Endothelial cell of umbilical vein (primary cell): Measurements from ENCODE around the gene SYNDIG1. TPM values are rescaled to one million over a fixed set of nuclear protein-coding genes. Genes with fewer than 3 reads are reported as not detected.

Experiments used
- BruUV-seq: library from RNA; stranded (reverse); fragments of 400-500 nt; replicated peaks from 2 replicates; lab custom pipeline; 2021; lab: Mats Ljungman, UMichigan
- CTCF ChIA-PET: fragments of 300-600, 350-600 bp; sonication (Branson Sonifier 250); formaldehyde crosslinking; loops from one replicate; lab custom pipeline; 2021; ENCODE audit warnings: antibody characterized with exemption, inconsistent platforms; lab: Charles Lee
- POLR2A ChIA-PET: fragments of 300-600, 350-600 bp; sonication (Branson Sonifier 250); formaldehyde crosslinking; loops from one replicate; lab custom pipeline; 2021; ENCODE audit warnings: antibody characterized with exemption, inconsistent platforms; lab: Charles Lee
- DNase-seq: peaks from one replicate; pipeline ENCODE4 v3.0.0-alpha.2; 2011; ENCODE audit warnings: low read depth, low spot score
- FAIRE-seq: peaks from 2 replicates; lab custom pipeline; 2011; peaks lifted over from hg19 to GRCh38; lab: Jason Lieb, UNC
- H2AFZ ChIP-seq: 2 replicates; pipeline ENCODE4 v1.6.0; 2012; ENCODE audit warnings: low read depth, low read length, control low read depth, inconsistent platforms
- H3K27ac ChIP-seq: 2 replicates; pipeline ENCODE4 v1.5.1; 2011; ENCODE audit warnings: low read depth, mild to moderate bottlenecking, control low read depth, low read length, moderate library complexity; ENCODE audit not compliant: insufficient read depth
- H3K27me3 ChIP-seq, 2 experiments: 2 replicates each; pipeline versions ENCODE4 v1.6.0 to v1.6.1; 2011; ENCODE audit warnings: low read length in 2 of 2, mixed read lengths in 1 of 2; ENCODE audit not compliant: control insufficient read depth in 2 of 2, insufficient read depth in 2 of 2
- H3K36me3 ChIP-seq, 2 experiments: 2 replicates in 1 of 2; 3 replicates in 1 of 2; pipeline ENCODE4 v1.5.1; 2011; ENCODE audit warnings: low read length in 2 of 2, mild to moderate bottlenecking in 1 of 2, moderate library complexity in 1 of 2; ENCODE audit not compliant: control insufficient read depth in 2 of 2, insufficient read depth in 2 of 2; ENCODE audit errors: extremely low read depth in 1 of 2
- H3K4me1 ChIP-seq: 3 replicates; pipeline ENCODE4 v1.5.1; 2011; ENCODE audit warnings: mild to moderate bottlenecking, low read length; ENCODE audit not compliant: control insufficient read depth, insufficient read depth; ENCODE audit errors: extremely low read depth
- H3K4me2 ChIP-seq: 2 replicates; pipeline ENCODE4 v1.6.1; 2011; ENCODE audit warnings: low read length, control low read depth, mixed read lengths; ENCODE audit not compliant: insufficient read depth
- H3K4me3 ChIP-seq, 3 experiments: fragments of 200-600 bp in 1 of 3; sonication (generic), shearing (Covaris generic) in 1 of 3; replicated peaks in 1 of 3; 2 replicates each; pipeline ENCODE4 v1.5.1; 2011 to 2016; ENCODE audit warnings: control low read depth in 3 of 3, low read length in 3 of 3, mild to moderate bottlenecking in 2 of 3, inconsistent platforms in 1 of 3, low read depth in 1 of 3, moderate library complexity in 1 of 3; ENCODE audit not compliant: insufficient read depth in 1 of 3
- H3K79me2 ChIP-seq: 2 replicates; pipeline ENCODE4 v1.6.0; 2012; ENCODE audit warnings: low read length, inconsistent platforms; ENCODE audit not compliant: control insufficient read depth, insufficient read depth
- H3K9ac ChIP-seq: replicated peaks from 2 replicates; pipeline ENCODE3; 2011; ENCODE audit warnings: low read length, control low read depth; ENCODE audit not compliant: insufficient read depth; ENCODE audit errors: extremely low read depth
- H3K9me1 ChIP-seq: replicated peaks from 3 replicates; pipeline ENCODE4 v1.6.0; 2011; ENCODE audit warnings: mild to moderate bottlenecking, low read length; ENCODE audit not compliant: control insufficient read depth, insufficient read depth; ENCODE audit errors: extremely low read depth
- H3K9me3 ChIP-seq: replicated peaks from 2 replicates; pipeline ENCODE4 v1.5.1; 2012; ENCODE audit warnings: low read length, inconsistent platforms; ENCODE audit not compliant: control insufficient read depth, insufficient read depth
- H4K20me1 ChIP-seq: replicated peaks from 2 replicates; pipeline ENCODE3; 2011; ENCODE audit warnings: mild to moderate bottlenecking, low read length; ENCODE audit not compliant: control insufficient read depth, insufficient read depth; ENCODE audit errors: extremely low read depth
- CTCF ChIP-seq, 2 donors: IDR thresholded peaks; 1 replicate in 1 of 2; 2 replicates in 1 of 2; pipeline ENCODE4 v1.5.1; 2011; ENCODE audit warnings: low read length in 2 of 2, mild to moderate bottlenecking in 2 of 2, moderate library complexity in 2 of 2, control low read depth in 1 of 2, inconsistent platforms in 1 of 2, low read depth in 1 of 2; ENCODE audit not compliant: insufficient read depth in 1 of 2; ENCODE audit errors: extremely low read depth in 1 of 2
- EZH2 ChIP-seq: IDR thresholded peaks from 2 replicates; pipeline ENCODE4 v1.6.1; 2012; ENCODE audit warnings: borderline replicate concordance, low read depth, mild to moderate bottlenecking, moderate library complexity, low read length, inconsistent platforms; ENCODE audit not compliant: severe bottlenecking
- FOS ChIP-seq: IDR thresholded peaks from 2 replicates; pipeline ENCODE4 v1.6.1; 2011; ENCODE audit warnings: mild to moderate bottlenecking, low read length, moderate library complexity, borderline replicate concordance; ENCODE audit not compliant: insufficient read depth
- GATA2 ChIP-seq: IDR thresholded peaks from 2 replicates; pipeline ENCODE4 v1.7.0; 2011; ENCODE audit warnings: low read depth, mild to moderate bottlenecking, moderate library complexity, mixed read lengths, low read length; ENCODE audit not compliant: insufficient read length, insufficient read depth
- JUN ChIP-seq: IDR thresholded peaks from 2 replicates; pipeline ENCODE4 v1.6.1; 2011; ENCODE audit warnings: borderline replicate concordance, low read depth; ENCODE audit not compliant: insufficient read length, insufficient read depth
- MAX ChIP-seq: IDR thresholded peaks from 2 replicates; pipeline ENCODE4 v1.6.1; 2011; ENCODE audit not compliant: insufficient read depth, insufficient read length
- MYC ChIP-seq: IDR thresholded peaks from one replicate; pipeline ENCODE4 v1.6.1; 2011; ENCODE audit warnings: mild to moderate bottlenecking, low read depth, low read length
- POLR2A ChIP-seq: IDR thresholded peaks from 2 replicates; pipeline ENCODE4 v1.6.1; 2012; ENCODE audit warnings: low read depth, mild to moderate bottlenecking, control low read depth, low read length
- POLR2AphosphoS5 ChIP-seq: IDR thresholded peaks from 2 replicates; pipeline ENCODE4 v1.6.1; 2012; ENCODE audit warnings: low read depth, mild to moderate bottlenecking, control low read depth, low read length, moderate library complexity; ENCODE audit not compliant: insufficient read depth
- dilution Hi-C: fragments of 300-500 bp; cut with MboI; formaldehyde crosslinking; loops from one replicate; pipeline ENCODE4 v1.15.0; 2019; ENCODE audit warnings: low sequenced_read_pairs; ENCODE audit not compliant: extremely low pct_ligation_motif_present
- intact Hi-C: fragments of 100-400 bp; cut with micrococcal nuclease; formaldehyde crosslinking; loops from one replicate; pipeline ENCODE4 v1.10.0; 2022
- polyA plus RNA-seq, 4 experiments: library from polyadenylated mRNA; depleted of rRNA in 3 of 4; stranded (reverse) in 3 of 4; unstranded in 1 of 4; fragments of >200 nt; gene quantifications; 2 replicates each; pipeline versions ENCODE4 v1.2.1 to v1.2.3, GENCODE V29; 2011 to 2012; ENCODE audit warnings: missing spikeins in 1 of 4
- total RNA-seq: library from RNA; stranded (reverse); gene quantifications from 2 replicates; pipeline ENCODE4 v1.2.3, GENCODE V29; 2021

SYNDIG1 gene
- total and polyA plus RNA-seq, 2 donors (not counting 3 experiments of a cell fraction or from before 2014, with no cell fraction given) = not detected

GRCh38 chr20:24503352-24503931 is 34.0 kb downstream of the SYNDIG1 start:
- no peak for DNase-seq
- H3K4me2 ChIP-seq = no peak overlapping the region
- ChIA-PET POLR2A (no interaction called here), CTCF (no interaction called here)
- no peaks in the 10 kb centered on the region for H4K20me1 ChIP-seq
- peaks cover 4% of the 10 kb centered on the region for H3K9me3 ChIP-seq
- no peaks in the 10 kb centered on the region for H3K36me3 ChIP-seq
- no peaks in the 10 kb centered on the region for H3K27me3 ChIP-seq
- intact Hi-C loops = no loop called here
- TF ChIP-seq JUN = no peak
- TF ChIP-seq GATA2 = no peak
- no peak for TF ChIP-seq MAX
- no peaks in the 10 kb centered on the region for H3K79me2 ChIP-seq
- H3K9me1 ChIP-seq = no peaks in the 10 kb centered on the region
- H3K27ac ChIP-seq = no peak overlapping the region
- no peak overlapping the region for H3K4me3 ChIP-seq
- no peak overlapping the region for H3K9ac ChIP-seq
- dilution Hi-C loops = no loop called here
- H3K4me1 ChIP-seq = no peaks in the 10 kb centered on the region
- H2AFZ ChIP-seq = no peak overlapping the region
- no peak for FAIRE-seq
- no TSS peak for BruUV-seq

GRCh38 chr20:24504331-24505285 is 35.2 kb downstream of the SYNDIG1 start:
- intact Hi-C loops (no loop called here), dilution Hi-C loops (no loop called here)
- Histone ChIP-seq H3K27me3 (no peaks in the 10 kb centered on the region), H3K9ac (no peak overlapping the region), H3K9me3 (peaks cover 4% of the 10 kb centered on the region), H3K9me1 (no peaks in the 10 kb centered on the region), H3K27ac (no peak overlapping the region), H3K4me3 (no peak overlapping the region), H3K36me3 (no peaks in the 10 kb centered on the region), H3K4me1 (no peaks in the 10 kb centered on the region), H3K79me2 (no peaks in the 10 kb centered on the region), H4K20me1 (no peaks in the 10 kb centered on the region), H3K4me2 (no peak overlapping the region), H2AFZ (no peak overlapping the region)
- no TSS peak for BruUV-seq
- ChIA-PET CTCF (no interaction called here), POLR2A (no interaction called here)
- TF ChIP-seq FOS (no peak), GATA2 (no peak), CTCF (IDR thresholded peaks at IDR 0.05; ENCODE audit: extremely low read depth in 1 of 2, insufficient read depth in 1 of 2, low read depth in 1 of 2, low read length in 2 of 2) (no peak), JUN (no peak), MYC (no peak), POLR2AphosphoS5 (no peak), MAX (no peak), POLR2A (no peak), EZH2 (no peak)
- no peak for FAIRE-seq
- no peak for DNase-seq
